Endothelial cell of umbilical vein (primary cell): Measurements from ENCODE around the gene PTPRD. TPM values are rescaled to one million over a fixed set of nuclear protein-coding genes. Genes with fewer than 3 reads are reported as not detected.

Experiments used
- BruUV-seq: library from RNA; stranded (reverse); fragments of 400-500 nt; replicated peaks from 2 replicates; lab custom pipeline; 2021; lab: Mats Ljungman, UMichigan
- CTCF ChIA-PET: fragments of 300-600, 350-600 bp; sonication (Branson Sonifier 250); formaldehyde crosslinking; loops from one replicate; lab custom pipeline; 2021; ENCODE audit warnings: antibody characterized with exemption, inconsistent platforms; lab: Charles Lee
- POLR2A ChIA-PET: fragments of 300-600, 350-600 bp; sonication (Branson Sonifier 250); formaldehyde crosslinking; loops from one replicate; lab custom pipeline; 2021; ENCODE audit warnings: antibody characterized with exemption, inconsistent platforms; lab: Charles Lee
- DNase-seq: peaks from one replicate; pipeline ENCODE4 v3.0.0-alpha.2; 2011; ENCODE audit warnings: low read depth, low spot score
- FAIRE-seq: peaks from 2 replicates; lab custom pipeline; 2011; peaks lifted over from hg19 to GRCh38; lab: Jason Lieb, UNC
- H2AFZ ChIP-seq: 2 replicates; pipeline ENCODE4 v1.6.0; 2012; ENCODE audit warnings: low read depth, low read length, control low read depth, inconsistent platforms
- H3K27ac ChIP-seq: 2 replicates; pipeline ENCODE4 v1.5.1; 2011; ENCODE audit warnings: low read depth, mild to moderate bottlenecking, control low read depth, low read length, moderate library complexity; ENCODE audit not compliant: insufficient read depth
- H3K27me3 ChIP-seq, 2 experiments: 2 replicates each; pipeline versions ENCODE4 v1.6.0 to v1.6.1; 2011; ENCODE audit warnings: low read length in 2 of 2, mixed read lengths in 1 of 2; ENCODE audit not compliant: control insufficient read depth in 2 of 2, insufficient read depth in 2 of 2
- H3K36me3 ChIP-seq, 2 experiments: 2 replicates in 1 of 2; 3 replicates in 1 of 2; pipeline ENCODE4 v1.5.1; 2011; ENCODE audit warnings: low read length in 2 of 2, mild to moderate bottlenecking in 1 of 2, moderate library complexity in 1 of 2; ENCODE audit not compliant: control insufficient read depth in 2 of 2, insufficient read depth in 2 of 2; ENCODE audit errors: extremely low read depth in 1 of 2
- H3K4me1 ChIP-seq: 3 replicates; pipeline ENCODE4 v1.5.1; 2011; ENCODE audit warnings: mild to moderate bottlenecking, low read length; ENCODE audit not compliant: control insufficient read depth, insufficient read depth; ENCODE audit errors: extremely low read depth
- H3K4me2 ChIP-seq: 2 replicates; pipeline ENCODE4 v1.6.1; 2011; ENCODE audit warnings: low read length, control low read depth, mixed read lengths; ENCODE audit not compliant: insufficient read depth
- H3K4me3 ChIP-seq, 3 experiments: fragments of 200-600 bp in 1 of 3; sonication (generic), shearing (Covaris generic) in 1 of 3; replicated peaks in 1 of 3; 2 replicates each; pipeline ENCODE4 v1.5.1; 2011 to 2016; ENCODE audit warnings: control low read depth in 3 of 3, low read length in 3 of 3, mild to moderate bottlenecking in 2 of 3, inconsistent platforms in 1 of 3, low read depth in 1 of 3, moderate library complexity in 1 of 3; ENCODE audit not compliant: insufficient read depth in 1 of 3
- H3K79me2 ChIP-seq: 2 replicates; pipeline ENCODE4 v1.6.0; 2012; ENCODE audit warnings: low read length, inconsistent platforms; ENCODE audit not compliant: control insufficient read depth, insufficient read depth
- H3K9ac ChIP-seq: replicated peaks from 2 replicates; pipeline ENCODE3; 2011; ENCODE audit warnings: low read length, control low read depth; ENCODE audit not compliant: insufficient read depth; ENCODE audit errors: extremely low read depth
- H3K9me1 ChIP-seq: replicated peaks from 3 replicates; pipeline ENCODE4 v1.6.0; 2011; ENCODE audit warnings: mild to moderate bottlenecking, low read length; ENCODE audit not compliant: control insufficient read depth, insufficient read depth; ENCODE audit errors: extremely low read depth
- H3K9me3 ChIP-seq: replicated peaks from 2 replicates; pipeline ENCODE4 v1.5.1; 2012; ENCODE audit warnings: low read length, inconsistent platforms; ENCODE audit not compliant: control insufficient read depth, insufficient read depth
- H4K20me1 ChIP-seq: replicated peaks from 2 replicates; pipeline ENCODE3; 2011; ENCODE audit warnings: mild to moderate bottlenecking, low read length; ENCODE audit not compliant: control insufficient read depth, insufficient read depth; ENCODE audit errors: extremely low read depth
- EZH2 ChIP-seq: IDR thresholded peaks from 2 replicates; pipeline ENCODE4 v1.6.1; 2012; ENCODE audit warnings: borderline replicate concordance, low read depth, mild to moderate bottlenecking, moderate library complexity, low read length, inconsistent platforms; ENCODE audit not compliant: severe bottlenecking
- FOS ChIP-seq: IDR thresholded peaks from 2 replicates; pipeline ENCODE4 v1.6.1; 2011; ENCODE audit warnings: mild to moderate bottlenecking, low read length, moderate library complexity, borderline replicate concordance; ENCODE audit not compliant: insufficient read depth
- GATA2 ChIP-seq: IDR thresholded peaks from 2 replicates; pipeline ENCODE4 v1.7.0; 2011; ENCODE audit warnings: low read depth, mild to moderate bottlenecking, moderate library complexity, mixed read lengths, low read length; ENCODE audit not compliant: insufficient read length, insufficient read depth
- JUN ChIP-seq: IDR thresholded peaks from 2 replicates; pipeline ENCODE4 v1.6.1; 2011; ENCODE audit warnings: borderline replicate concordance, low read depth; ENCODE audit not compliant: insufficient read length, insufficient read depth
- MYC ChIP-seq: IDR thresholded peaks from one replicate; pipeline ENCODE4 v1.6.1; 2011; ENCODE audit warnings: mild to moderate bottlenecking, low read depth, low read length
- POLR2A ChIP-seq: IDR thresholded peaks from 2 replicates; pipeline ENCODE4 v1.6.1; 2012; ENCODE audit warnings: low read depth, mild to moderate bottlenecking, control low read depth, low read length
- POLR2AphosphoS5 ChIP-seq: IDR thresholded peaks from 2 replicates; pipeline ENCODE4 v1.6.1; 2012; ENCODE audit warnings: low read depth, mild to moderate bottlenecking, control low read depth, low read length, moderate library complexity; ENCODE audit not compliant: insufficient read depth
- dilution Hi-C: fragments of 300-500 bp; cut with MboI; formaldehyde crosslinking; loops from one replicate; pipeline ENCODE4 v1.15.0; 2019; ENCODE audit warnings: low sequenced_read_pairs; ENCODE audit not compliant: extremely low pct_ligation_motif_present
- intact Hi-C: fragments of 100-400 bp; cut with micrococcal nuclease; formaldehyde crosslinking; loops from one replicate; pipeline ENCODE4 v1.10.0; 2022
- polyA plus RNA-seq, 4 experiments: library from polyadenylated mRNA; depleted of rRNA in 3 of 4; stranded (reverse) in 3 of 4; unstranded in 1 of 4; fragments of >200 nt; gene quantifications; 2 replicates each; pipeline versions ENCODE4 v1.2.1 to v1.2.3, GENCODE V29; 2011 to 2012; ENCODE audit warnings: missing spikeins in 1 of 4
- total RNA-seq: library from RNA; stranded (reverse); gene quantifications from 2 replicates; pipeline ENCODE4 v1.2.3, GENCODE V29; 2021
- TF ChIP-seq, protein P1 (sequence below): IDR thresholded peaks from 2 replicates; pipeline ENCODE4 v1.6.1; 2011; ENCODE audit not compliant: insufficient read depth, insufficient read length
- TF ChIP-seq, protein P2 (sequence below), 2 donors: IDR thresholded peaks; 1 replicate in 1 of 2; 2 replicates in 1 of 2; pipeline ENCODE4 v1.5.1; 2011; ENCODE audit warnings: low read length in 2 of 2, mild to moderate bottlenecking in 2 of 2, moderate library complexity in 2 of 2, control low read depth in 1 of 2, inconsistent platforms in 1 of 2, low read depth in 1 of 2; ENCODE audit not compliant: insufficient read depth in 1 of 2; ENCODE audit errors: extremely low read depth in 1 of 2

The PTPRD gene
- total and polyA plus RNA-seq, 2 donors (not counting 3 experiments of a cell fraction or from before 2014, with no cell fraction given), result 5.5 to 5.7 TPM

DNA sequence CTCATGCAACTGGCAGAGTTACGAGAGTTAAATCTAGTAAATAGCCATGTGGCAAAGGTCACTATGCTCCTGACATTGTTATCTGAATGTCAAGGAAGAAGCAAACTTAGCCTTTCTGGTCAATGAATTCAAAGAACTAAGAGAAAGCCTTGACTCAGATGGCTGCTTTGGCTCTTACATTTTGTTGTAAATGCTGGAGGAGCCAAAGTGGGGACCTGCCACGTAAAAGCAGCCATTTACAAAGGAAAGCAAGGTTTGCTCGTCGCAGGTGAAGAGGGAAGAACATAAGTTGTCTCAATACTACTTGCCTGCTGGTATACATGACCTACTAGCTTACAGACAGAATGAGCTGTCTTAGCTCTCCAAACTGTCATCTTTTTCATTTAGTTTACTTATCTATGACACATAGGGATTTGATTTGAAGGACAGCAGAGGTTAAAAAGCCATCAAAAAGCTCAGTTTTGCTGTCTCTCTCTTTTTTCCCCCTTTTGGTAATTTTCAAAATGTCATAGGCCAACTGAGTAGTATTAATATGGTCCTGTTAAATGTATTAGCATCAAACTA is 1760.4 kb downstream of the PTPRD start:
- dilution Hi-C loops (no loop called here), intact Hi-C loops (loop anchor here (10.0 kb wide), 1 partner anchor 1058 kb away; the partner anchor contains the start of gene DMAC1)
- ChIA-PET CTCF (interaction anchor here (1.6 kb wide), 1 partner anchor 43 kb away, joined by 3 read pairs; no protein-coding TSS in a partner anchor), POLR2A (no interaction called here)
- Histone ChIP-seq H3K27me3 (peaks cover 5 to 8% of the 10 kb centered on the region in 2 experiments), H2AFZ (no peak overlapping the region), H3K27ac (no peak overlapping the region), H3K9ac (no peak overlapping the region), H3K79me2 (no peaks in the 10 kb centered on the region), H3K4me3 (no peak overlapping the region), H3K36me3 (no peaks in the 10 kb centered on the region), H3K4me2 (no peak overlapping the region), H3K9me3 (no peaks in the 10 kb centered on the region), H4K20me1 (no peaks in the 10 kb centered on the region), H3K4me1 (no peaks in the 10 kb centered on the region), H3K9me1 (no peaks in the 10 kb centered on the region)
- no TSS peak for BruUV-seq
- TF ChIP-seq POLR2AphosphoS5, result no peak
- TF ChIP-seq POLR2A, result no peak
- TF ChIP-seq, protein P1, sequence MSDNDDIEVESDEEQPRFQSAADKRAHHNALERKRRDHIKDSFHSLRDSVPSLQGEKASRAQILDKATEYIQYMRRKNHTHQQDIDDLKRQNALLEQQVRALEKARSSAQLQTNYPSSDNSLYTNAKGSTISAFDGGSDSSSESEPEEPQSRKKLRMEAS, result no peak
- TF ChIP-seq JUN, result no peak
- TF ChIP-seq, protein P2, sequence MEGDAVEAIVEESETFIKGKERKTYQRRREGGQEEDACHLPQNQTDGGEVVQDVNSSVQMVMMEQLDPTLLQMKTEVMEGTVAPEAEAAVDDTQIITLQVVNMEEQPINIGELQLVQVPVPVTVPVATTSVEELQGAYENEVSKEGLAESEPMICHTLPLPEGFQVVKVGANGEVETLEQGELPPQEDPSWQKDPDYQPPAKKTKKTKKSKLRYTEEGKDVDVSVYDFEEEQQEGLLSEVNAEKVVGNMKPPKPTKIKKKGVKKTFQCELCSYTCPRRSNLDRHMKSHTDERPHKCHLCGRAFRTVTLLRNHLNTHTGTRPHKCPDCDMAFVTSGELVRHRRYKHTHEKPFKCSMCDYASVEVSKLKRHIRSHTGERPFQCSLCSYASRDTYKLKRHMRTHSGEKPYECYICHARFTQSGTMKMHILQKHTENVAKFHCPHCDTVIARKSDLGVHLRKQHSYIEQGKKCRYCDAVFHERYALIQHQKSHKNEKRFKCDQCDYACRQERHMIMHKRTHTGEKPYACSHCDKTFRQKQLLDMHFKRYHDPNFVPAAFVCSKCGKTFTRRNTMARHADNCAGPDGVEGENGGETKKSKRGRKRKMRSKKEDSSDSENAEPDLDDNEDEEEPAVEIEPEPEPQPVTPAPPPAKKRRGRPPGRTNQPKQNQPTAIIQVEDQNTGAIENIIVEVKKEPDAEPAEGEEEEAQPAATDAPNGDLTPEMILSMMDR (IDR thresholded peaks at IDR 0.05; ENCODE audit: extremely low read depth in 1 of 2, insufficient read depth in 1 of 2, low read depth in 1 of 2, low read length in 2 of 2), result no peak
- TF ChIP-seq MYC, result no peak
- TF ChIP-seq FOS, result no peak
- no peak for TF ChIP-seq GATA2
- TF ChIP-seq EZH2, result no peak
- FAIRE-seq, result no peak
- no peak for DNase-seq
